ENCODE data around the gene GRIN1. TPM values are rescaled to one million over a fixed set of nuclear protein-coding genes. Genes with fewer than 3 reads are reported as not detected.

The GRIN1 gene
- total RNA-seq, 1 donor from 2014 or later, result not detected

DNA sequence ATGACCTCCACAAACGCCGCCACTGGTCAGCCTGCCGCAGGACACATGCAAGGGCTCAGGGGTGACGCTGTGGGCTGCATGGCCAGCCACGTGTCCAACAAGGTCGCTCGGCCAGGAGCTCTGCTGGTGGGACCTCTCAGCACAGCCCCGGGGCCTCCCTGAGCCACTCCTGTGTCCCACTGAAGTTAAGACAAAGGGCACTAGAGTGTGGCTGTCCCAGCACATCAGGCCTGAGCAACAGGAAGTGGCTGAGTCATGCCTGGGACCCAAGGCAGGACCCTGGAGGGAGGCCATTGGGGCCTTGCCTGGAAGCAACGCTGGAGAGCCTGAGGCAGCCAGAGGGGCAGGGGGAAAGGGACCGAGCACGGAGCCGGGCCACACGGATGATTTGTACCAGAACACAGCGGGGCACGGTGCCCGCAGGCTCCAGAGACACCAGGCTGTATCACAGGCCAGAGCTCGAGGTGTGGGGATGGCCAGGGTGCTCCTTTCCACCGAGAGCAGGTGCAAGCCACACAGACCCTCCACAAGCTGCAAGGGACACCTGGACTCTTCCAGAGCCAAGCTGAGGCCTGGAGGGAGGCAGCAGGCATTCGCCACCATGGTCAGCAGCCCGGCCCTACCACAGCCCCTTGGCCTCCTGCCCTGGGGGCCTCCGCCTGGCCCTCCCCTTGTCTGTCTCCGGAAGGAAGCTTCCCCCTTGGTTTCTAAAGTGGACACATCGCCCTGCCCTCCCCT is 39.4 kb downstream of the GRIN1 start:
- DNase-seq (ENCODE audit: low read depth in 2 of 2), result peak in 1 of 2 donors; percentile 21

DNA sequence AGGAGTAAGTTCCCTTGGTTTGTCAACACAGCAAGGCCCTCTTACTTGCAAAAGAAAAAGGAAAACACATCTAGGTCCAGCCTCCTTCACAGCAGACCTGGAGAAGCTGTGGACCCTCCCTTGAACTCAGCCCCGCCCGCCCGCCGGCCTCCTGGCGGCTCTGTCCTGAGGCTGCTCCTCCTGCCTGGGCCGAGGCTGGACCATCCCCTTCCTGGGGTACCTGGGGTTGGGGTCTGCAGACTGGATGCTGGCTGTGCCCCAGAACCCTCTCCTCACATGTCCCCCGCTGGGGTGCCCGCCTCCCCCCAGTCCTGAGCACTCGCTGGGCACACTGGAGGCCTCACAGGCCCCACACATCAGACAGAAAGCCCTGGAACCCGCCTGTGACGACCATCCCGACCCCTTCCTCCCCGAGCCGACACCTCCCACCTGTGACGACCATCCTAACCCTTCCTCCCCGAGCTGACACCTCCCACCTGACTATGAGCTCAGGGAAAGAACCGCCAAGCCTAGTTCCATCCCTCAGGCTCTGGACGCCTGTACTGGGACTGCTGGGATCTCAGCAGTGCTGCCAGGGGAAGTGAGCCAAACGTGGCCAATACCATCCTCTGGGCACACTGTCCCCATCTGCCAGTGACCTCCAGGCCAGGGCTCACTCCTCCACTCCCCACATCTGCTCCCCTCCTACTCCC is 40.1 kb downstream of the GRIN1 start:
- no peak for DNase-seq (ENCODE audit: low read depth in 2 of 2)

DNA sequence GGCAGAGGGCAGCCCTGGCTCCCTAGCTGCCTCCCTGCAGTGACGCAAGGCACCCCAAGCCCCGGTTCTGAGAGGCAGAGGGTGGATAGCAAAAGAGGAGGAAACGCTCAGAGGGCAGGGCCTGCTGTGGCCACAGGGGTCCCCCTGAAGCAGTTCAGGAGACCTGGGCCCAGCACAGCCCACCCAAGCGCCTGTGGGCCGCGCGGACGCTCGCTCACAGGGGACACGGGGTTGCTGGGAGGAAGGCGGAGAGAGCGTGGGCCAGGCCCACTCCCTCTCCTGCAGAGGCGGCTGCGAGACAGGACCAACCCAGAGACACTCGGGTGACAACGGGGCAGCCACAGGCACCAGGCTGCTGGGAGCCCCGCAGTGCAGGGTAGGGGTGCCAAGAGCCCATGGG is 40.8 kb downstream of the GRIN1 start:
- no peak for DNase-seq (ENCODE audit: low read depth in 2 of 2)

DNA sequence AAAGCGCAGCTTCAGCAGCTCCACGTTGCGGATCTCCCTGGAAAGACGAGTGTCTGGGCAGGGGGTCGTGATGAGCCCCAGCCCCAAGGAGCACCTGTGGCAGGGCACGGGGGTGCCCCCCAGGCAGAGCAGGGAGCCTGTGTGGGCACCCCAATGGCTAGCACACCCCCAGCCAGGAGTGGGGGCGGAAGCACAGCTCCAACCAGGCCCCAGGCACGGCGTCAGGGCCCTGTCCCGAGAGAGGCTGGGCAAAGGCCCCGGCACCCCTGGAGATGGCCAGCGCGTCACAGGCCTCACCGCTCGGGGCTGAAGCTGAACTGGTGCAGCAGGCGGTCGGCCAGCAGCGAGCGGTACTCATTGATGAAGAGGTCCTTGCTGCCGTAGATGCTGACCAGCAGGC is 41.5 kb downstream of the GRIN1 start:
- no peak for DNase-seq (ENCODE audit: low read depth in 2 of 2)

DNA sequence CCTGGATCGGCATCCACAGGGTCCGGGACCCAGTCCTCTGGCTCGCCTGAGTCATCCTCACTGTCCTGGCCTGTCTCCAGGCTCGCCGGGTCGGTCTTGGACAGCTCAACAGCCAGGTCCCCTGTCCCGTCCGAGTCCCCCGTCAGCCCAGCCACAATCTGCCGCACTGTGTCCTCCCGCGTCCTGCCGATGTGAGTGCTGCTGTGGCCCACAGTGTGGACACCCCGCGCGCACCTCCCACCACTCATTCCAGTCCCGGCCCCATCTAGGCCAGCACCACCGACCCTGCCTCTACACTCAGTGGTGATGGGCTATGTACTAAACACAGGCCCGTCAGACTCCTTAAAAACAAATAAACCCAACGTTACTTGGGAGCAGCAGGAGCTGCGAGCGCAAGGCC is 42.7 kb downstream of the GRIN1 start:
- DNase-seq (ENCODE audit: low read depth in 2 of 2), result no peak

DNA sequence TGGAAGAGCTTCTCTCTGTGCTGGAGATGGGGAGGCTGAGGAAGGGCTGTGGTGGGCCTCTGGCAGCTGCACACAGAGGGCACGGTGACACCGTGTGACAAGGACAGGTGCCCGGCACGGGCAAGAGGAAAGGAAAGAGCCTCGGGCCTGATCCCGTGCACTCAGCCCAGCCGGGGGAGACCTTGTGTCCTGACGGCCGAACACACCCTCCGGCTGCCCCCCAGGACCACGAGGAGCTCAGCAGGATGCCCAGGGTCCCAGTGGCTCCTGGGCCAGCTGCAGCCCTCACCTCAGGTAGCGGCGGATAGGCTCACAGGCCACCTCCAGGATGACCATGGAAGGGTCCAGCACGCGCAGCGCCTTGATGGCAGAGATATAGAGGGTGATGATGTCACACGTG is 43.9 kb downstream of the GRIN1 start:
- DNase-seq (ENCODE audit: low read depth in 2 of 2), result no peak

DNA sequence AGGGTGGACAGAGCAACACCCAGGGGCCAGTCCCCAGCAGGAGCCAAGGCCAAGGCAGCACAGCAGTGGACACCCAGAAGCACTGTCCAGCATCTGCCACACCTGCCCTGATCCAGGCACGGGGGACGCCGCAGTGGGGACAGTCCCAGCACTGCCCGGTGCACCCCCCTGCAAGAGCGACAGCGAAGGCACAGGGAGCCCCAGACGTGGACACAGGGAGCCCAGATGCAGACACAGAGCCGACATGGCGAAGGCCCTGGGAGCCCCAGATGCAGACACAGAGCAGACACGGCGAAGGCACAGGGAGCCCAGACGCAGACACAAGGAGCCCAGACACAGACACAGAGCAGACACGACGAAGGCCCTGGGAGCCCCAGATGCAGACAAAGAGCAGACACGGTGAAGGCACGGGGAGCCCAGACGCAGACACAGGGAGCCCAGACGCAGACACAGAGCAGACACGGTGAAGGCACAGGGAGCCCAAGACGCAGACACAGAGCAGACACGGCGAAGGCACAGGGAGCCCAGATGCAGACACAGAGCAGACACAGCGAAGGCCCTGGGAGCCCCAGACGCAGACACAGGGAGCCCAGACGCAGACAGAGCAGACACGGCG is 45.1 kb downstream of the GRIN1 start:
- no peak for DNase-seq (ENCODE audit: low read depth in 2 of 2)

DNA sequence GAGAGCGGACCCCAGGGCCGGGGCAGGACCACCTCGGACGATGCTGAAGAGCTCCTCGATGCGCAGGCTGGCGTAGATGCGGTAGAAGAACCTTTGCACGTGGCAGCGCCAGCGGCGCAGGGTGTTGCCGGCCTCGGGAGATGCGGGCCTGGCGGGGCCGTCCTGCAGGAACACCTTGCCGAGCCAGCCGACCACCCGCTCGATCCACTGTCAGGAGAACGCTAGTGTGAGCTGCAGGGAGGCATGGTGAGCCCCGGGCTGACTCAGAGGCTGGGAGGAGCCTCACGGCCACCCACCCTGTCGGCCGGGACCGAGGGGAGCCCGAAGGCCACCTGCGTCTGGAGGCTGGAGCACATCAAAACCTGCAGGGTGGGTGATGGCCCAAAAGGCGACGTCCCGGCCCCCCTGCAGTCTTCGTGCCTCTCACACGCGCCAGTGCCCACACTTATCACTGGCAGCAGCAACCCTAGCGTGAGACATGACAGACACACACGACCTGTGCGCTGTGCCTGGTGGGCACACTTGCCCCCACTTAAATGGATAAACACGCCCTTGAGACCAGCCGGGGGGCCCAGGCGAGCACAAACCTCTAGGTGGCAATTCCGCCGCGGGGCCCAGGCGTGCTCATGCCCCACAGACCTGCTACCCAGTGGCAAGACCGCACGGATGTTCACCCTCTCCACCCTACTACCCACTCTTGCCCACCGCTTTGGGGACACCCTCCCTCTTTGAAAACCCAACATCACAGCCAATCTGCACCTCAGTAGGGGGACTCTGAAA is 46.1 kb downstream of the GRIN1 start:
- no peak for DNase-seq (ENCODE audit: low read depth in 2 of 2)

DNA sequence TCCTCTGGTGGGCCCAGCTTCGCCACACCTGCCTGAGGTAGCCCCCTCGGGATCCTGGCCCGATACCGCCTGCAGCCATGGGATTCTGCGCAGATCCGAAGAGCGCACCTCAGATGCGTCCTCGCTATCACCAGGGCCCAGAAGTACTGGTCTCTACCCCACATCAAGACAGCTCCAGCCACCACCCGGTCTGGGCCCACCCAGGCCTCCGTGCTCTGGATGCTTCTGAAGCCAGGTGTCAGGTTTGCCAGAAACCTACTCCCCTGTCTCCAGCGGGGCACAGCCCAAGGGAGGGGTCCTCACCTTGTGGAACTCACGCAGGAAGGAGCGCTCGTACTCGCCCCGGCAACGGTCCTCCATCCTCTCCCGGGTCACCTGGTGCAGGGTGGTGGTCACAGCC is 47.0 kb downstream of the GRIN1 start:
- DNase-seq (ENCODE audit: low read depth in 2 of 2), result no peak

DNA sequence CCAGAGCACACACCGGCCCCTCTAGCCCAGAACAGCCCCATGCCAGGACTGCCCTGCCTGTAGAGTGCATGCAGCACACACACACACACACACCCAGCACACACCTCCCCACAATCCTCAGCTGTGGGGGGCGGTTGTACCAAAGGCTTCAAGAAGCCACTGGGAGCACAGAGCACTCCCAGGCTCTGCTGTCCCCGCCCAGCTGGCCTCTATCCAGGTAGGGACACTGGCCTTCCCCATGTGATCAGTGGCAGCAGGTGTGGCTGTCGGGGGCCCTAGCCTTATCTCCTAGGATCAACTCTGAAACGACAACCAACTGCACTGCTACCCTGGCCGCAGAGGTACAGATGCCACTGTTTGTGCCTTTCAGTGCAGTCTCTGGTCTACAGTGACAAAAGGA is 47.4 kb downstream of the GRIN1 start:
- no peak for DNase-seq (ENCODE audit: low read depth in 2 of 2)

DNA sequence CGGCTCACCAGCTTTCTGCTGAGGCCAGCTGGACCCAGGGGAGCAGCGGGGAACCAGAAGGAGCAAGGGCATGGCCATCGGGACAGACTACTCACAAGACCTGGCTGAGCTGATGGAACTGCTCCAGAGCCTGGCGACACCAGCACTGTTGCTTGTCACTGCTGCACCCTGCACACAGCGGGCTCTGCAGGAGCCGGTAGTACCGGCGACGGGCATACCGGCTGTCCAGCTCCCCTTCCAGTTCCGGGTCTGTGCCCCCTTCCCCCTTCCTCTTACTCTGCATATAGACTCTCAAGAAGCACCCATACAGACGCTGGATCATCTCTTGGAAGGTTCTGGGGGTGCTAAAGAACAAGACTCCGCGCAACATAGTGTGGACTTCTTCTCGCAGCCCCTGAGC is 48.4 kb downstream of the GRIN1 start:
- DNase-seq (ENCODE audit: low read depth in 2 of 2), result no peak

DNA sequence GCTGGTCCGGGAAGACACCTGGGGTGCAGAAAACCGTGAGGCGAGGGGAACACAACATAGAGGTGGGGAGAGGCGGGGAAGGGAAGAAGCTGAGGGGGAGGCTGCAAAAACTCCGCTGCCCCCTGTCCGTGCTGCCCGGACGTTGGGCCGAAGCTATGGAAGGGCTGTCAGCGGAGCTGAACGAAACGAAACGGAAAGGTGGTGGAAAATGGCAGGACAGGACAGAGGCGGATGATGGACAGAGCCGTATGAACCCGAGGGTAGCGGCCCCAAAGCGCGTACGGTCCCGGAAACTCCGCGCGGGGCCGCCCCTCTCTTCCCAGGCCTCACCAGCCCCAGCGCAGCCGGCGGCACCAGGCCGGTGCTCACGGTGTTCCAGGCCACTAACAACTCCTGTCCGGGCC is 49.1 kb downstream of the GRIN1 start:
- no peak for DNase-seq (ENCODE audit: low read depth in 2 of 2)

DNA sequence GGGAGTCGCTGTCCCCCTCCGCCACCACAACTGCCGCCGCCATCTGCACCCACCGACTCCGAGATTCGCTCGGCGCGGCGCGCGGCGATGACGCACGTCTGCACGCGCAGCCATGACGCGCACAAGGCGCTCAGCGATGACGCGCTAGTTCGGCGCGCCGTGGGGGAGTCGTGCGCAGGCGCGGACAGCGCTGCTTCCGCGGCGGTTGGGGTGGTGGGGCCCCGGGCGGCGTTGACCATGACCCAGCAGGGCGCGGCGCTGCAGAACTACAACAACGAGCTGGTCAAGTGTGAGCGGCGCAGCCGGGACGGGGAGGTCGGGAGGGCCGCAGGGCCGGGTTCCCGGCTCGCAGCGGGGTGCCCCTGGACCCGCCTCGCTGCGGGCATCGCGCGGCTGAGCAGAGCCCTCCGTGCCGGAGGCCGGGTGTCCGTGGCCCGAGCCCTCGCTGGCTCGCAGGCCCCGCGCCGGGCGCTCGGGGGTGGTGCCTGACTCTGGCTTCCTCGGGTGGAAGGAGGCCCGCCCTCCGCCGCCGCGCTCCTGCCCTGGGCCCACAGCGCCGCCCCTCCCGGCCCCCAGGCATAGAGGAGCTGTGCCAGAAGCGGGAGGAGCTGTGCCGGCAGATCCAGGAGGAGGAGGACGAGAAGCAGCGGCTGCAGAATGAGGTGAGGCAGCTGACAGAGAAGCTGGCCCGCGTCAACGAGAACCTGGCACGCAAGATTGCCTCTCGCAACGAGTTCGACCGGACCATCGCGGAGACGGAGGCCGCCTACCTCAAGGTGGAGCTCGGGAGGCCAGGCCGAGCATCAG is 49.7 kb downstream of the GRIN1 start, which contains the start of the genes ANAPC2 and SSNA1:
Gene ANAPC2 (minus strand): TSS at position 71 of the 807 bp plus-strand sequence. CDS start 28 bp downstream, at position 43.
Gene SSNA1 (plus strand): TSS at position 187 of the 807 bp plus-strand sequence. CDS start 51 bp downstream, at position 238.
- DNase-seq (ENCODE audit: low read depth in 2 of 2), result peak; percentile 89 to 94

DNA sequence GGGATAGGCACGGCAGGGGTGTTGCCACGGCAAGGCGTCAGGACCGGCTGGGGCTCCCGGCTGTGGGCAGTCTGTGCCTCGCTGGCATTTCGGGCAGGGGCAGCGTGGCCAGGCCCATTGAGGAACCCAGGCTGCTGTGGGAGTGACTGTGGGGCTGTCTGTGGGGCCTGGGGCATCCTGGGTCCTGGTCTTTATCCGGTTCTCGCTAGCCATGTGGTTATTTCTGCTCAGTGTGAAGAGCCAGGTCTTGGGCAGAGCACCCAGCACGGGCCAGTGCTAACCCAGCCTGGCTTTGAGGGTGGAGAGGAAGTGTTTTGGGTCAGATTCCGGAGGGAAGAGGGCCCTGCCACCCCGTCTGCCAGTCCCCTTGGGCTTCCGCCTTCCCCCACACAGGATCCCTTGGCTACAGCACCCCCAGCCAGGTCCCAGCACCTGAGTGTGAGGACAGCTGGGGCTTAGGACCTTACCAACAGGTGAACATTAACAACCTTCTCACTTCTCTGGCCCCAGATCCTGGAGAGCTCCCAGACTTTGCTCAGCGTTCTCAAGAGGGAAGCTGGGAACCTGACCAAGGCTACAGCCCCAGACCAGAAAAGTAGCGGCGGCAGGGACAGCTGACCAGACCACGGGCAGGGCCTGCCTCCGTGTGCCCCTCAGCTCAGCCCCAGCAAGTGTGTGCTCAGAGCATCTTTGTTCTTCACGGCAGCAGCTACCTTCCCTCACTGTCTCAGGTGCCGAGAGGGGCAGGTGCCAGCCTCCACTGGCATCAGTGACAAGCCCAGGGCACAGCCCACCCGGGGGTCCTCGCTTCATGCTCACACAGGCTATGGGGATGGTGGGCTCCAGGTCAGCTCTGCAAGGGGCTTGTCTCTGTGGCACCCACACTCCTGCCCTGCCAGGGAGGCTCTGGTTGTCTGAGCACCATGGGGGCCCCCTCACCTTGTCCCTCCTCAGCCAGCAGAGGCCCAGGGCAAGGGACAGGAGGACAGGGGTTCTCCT is 50.6 kb downstream of the GRIN1 start:
- no peak for DNase-seq (ENCODE audit: low read depth in 2 of 2)

DNA sequence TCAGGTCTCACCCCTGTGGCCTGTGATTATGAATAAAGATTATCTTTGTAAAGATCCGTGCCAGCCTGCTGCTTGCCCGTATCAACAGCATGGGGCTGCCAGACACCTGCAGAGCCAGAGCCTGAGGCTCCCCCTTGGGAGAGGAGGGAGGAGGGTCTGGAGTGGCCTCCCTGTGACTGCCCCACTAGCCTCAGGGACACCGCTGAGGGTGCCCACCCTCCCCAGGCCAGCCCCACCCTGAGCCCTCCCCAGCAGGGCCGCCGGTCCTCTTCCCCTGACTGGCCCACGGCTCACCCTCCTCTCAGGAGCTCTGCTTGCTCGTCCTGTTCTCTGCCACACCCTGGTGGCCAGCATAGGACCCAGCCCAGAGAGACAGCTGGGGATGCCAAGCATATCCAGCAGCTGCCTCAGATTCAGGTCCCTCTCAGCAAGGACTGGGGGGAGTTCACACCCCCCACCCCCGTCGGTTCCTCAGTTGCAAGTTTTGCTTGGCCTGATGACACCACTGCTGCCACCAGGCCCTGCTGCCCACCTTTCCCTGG is 51.4 kb downstream of the GRIN1 start:
- DNase-seq (ENCODE audit: low read depth in 2 of 2), result no peak

DNA sequence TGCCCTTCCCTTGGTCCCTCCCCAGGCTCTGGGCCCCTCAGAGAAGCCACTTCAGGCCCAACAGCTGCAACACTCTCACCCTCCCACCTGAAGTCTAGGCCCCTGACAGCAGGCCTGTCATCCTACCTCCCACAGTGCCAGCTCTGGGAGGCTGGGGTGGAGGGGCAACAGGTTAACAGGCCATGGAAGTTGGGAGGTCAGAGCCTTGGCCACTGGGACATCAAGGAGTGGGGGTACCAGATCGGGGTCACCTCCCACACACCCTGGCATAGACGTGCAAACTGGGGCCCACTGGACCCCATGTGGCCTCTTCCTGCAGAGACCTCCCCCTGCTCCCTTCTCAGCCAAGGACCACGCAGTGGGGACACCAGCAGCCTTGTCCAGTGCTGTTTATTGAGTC is 52.3 kb downstream of the GRIN1 start:
- DNase-seq (ENCODE audit: low read depth in 2 of 2), result no peak

DNA sequence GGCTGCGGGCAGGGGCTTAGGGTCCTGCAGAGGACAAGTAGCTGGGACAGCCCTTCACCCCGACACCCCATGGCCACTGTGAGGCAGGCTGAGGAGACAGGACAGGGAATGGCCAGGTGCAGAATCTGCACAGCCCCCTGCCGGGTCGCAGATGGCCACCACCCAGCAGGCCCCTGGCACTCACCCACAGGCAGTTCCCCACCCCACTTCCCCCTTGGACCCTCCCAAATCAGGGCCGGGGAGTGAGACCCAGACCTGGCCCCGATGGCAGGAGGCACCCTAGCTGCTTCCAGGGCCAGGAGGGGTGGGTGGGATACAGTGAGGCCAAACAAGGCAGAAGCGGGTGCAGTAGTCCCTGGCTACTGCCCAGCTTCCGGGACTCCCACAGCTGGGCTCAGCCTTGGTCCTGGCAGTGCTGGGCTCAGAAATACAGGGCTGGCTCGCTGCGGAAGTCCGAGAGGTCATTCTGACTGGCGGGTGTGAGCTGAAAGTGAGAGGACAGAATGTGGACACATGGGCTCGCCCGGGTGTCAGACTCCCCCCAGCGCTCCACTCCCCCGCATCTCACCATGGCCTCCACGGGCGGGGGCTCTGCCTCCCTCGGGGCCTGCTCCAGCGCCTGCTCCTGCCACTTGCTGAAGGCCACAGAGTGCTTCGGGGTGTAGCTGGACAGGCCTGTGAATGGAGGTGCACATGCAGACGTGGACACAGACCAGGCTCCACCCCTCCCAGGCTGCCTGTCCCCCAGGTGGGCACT is 52.9 kb downstream of the GRIN1 start:
- no peak for DNase-seq (ENCODE audit: low read depth in 2 of 2)

DNA sequence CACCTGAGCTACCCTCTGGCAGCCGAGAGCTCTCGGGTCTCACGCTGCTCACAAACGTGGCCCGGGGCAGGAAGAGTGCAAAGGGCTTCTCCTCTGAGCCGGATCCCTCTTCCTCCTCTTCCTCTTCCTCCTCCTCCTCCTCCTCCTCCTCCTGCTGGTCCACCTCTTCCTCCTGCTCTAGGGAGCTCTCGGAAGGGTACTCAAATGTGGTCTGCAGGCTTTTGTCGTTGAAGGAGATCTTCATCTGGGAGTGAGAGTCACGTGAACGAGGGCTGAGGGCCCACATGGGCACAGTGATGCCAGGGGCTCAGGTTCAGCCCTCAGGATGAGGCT is 53.5 kb downstream of the GRIN1 start:
- no peak for DNase-seq (ENCODE audit: low read depth in 2 of 2)

DNA sequence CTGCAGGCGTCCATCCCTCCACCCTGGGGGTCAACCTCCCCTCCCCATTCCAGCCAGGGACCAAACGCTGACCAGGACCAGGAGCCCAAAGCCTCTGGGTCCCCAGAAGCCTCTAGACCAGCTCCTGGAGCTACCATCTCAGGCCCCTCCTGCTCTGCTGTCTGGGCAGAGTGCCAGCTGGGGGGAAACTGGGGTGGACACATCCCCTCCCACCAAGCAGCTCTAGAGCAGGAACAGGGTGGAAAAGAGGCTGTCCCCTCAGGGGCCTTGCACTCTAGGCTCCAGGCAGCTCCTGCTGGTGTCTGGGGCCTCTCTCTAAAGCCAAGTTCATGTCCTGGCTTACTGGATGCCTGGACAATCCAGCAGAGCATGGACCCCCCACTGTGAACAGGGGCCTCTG is 53.9 kb downstream of the GRIN1 start:
- DNase-seq (ENCODE audit: low read depth in 2 of 2), result no peak
